ENCODE data around the gene OSBPL10. TPM values are rescaled to one million over a fixed set of nuclear protein-coding genes. Genes with fewer than 3 reads are reported as not detected.

Gene OSBPL10
- total RNA-seq, 2 donors from 2014 or later, result 23.8 to 33.6 TPM

DNA sequence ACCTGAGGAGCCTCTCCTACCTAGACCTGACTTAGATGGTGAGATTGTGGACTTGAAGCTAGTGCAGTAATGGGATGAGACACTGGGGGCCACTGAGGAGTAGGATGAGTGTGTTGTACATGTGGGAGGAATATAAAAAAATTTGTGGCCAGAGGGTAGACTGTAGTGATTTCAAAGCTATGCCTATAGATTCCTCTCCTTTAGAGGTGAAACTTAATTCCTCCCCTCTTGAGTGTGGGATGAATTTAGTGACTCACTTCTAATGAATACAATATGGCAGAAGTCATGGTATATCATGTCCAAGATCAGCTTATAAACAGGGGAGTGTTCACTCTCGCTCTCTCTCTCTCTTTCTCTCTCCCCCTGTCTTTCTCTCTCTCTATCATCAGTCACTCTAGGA, 7.2 kb upstream of the OSBPL10 start:
- no peak overlapping the region for H3K27ac ChIP-seq (ENCODE audit: low read depth, low read length)
- H3K27me3 ChIP-seq (ENCODE audit: control insufficient read depth, insufficient read depth, low read length, poor library complexity, severe bottlenecking), result no peaks in the 10 kb centered on the region
- peaks cover 12% of the 10 kb centered on the region for H3K9me3 Mint-ChIP-seq
- no peak overlapping the region for H3K27ac Mint-ChIP-seq
- H3K4me3 Mint-ChIP-seq, result no peak overlapping the region
- H3K36me3 ChIP-seq (ENCODE audit: control insufficient read depth, insufficient read depth, low read length), result no peaks in the 10 kb centered on the region
- H3K4me1 Mint-ChIP-seq, result no peaks in the 10 kb centered on the region
- DNase-seq, result no peak
- no peaks in the 10 kb centered on the region for H3K27me3 Mint-ChIP-seq (ENCODE audit: insufficient read depth)
- peaks cover 15% of the 10 kb centered on the region for H3K9me3 ChIP-seq (ENCODE audit: control insufficient read depth, low read length)
- no peak overlapping the region for H3K4me3 ChIP-seq (ENCODE audit: low read length)
- peaks cover 4% of the 10 kb centered on the region for H3K36me3 Mint-ChIP-seq (ENCODE audit: low read depth)
- H3K9ac ChIP-seq (ENCODE audit: extremely low read depth, low read length, poor library complexity, severe bottlenecking), result no peak overlapping the region
- TF ChIP-seq, protein P1, sequence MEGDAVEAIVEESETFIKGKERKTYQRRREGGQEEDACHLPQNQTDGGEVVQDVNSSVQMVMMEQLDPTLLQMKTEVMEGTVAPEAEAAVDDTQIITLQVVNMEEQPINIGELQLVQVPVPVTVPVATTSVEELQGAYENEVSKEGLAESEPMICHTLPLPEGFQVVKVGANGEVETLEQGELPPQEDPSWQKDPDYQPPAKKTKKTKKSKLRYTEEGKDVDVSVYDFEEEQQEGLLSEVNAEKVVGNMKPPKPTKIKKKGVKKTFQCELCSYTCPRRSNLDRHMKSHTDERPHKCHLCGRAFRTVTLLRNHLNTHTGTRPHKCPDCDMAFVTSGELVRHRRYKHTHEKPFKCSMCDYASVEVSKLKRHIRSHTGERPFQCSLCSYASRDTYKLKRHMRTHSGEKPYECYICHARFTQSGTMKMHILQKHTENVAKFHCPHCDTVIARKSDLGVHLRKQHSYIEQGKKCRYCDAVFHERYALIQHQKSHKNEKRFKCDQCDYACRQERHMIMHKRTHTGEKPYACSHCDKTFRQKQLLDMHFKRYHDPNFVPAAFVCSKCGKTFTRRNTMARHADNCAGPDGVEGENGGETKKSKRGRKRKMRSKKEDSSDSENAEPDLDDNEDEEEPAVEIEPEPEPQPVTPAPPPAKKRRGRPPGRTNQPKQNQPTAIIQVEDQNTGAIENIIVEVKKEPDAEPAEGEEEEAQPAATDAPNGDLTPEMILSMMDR (conservative IDR thresholded peaks at IDR 0.05), result no peak
- H3K4me1 ChIP-seq (ENCODE audit: control insufficient read depth, insufficient read depth, low read length), result no peaks in the 10 kb centered on the region
- WGBS, 2 experiments (ENCODE audit: insufficient coverage in 1 of 2, insufficient read length in 1 of 2), result 93% methylated on average over 1 of the region's 1 CpG; no CpG with 5 or more reads in 1 of the 2 experiments

DNA sequence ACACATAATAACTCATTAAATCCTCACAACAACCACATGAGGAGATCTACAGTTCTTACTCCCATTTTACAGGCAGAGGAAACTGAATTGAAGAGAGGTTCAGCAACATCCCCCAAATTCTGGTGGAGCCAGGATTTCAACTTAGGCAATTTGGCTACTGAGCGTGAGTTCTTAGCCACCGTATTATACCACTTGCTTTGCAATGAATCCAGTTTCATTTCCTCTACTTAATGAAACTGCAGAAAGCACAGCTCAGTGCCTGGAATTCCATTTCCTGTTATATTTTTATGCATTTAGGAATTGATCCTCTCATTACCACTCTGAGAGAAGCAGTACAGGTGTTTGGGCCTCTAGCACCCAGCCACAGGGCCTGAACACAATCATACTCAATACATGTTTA, 4.8 kb upstream of the OSBPL10 start:
- 98 to 100% methylated on average over 1 to 2 of the region's 2 CpGs for WGBS, 2 experiments (ENCODE audit: insufficient coverage in 1 of 2, insufficient read length in 1 of 2)
- Histone ChIP-seq H3K4me1 (ENCODE audit: control insufficient read depth, insufficient read depth, low read length) (peaks cover 2% of the 10 kb centered on the region), H3K9me3 (ENCODE audit: control insufficient read depth, low read length) (peaks cover 3% of the 10 kb centered on the region), H3K36me3 (ENCODE audit: control insufficient read depth, insufficient read depth, low read length) (no peaks in the 10 kb centered on the region), H3K9ac (ENCODE audit: extremely low read depth, low read length, poor library complexity, severe bottlenecking) (no peak overlapping the region), H3K4me3 (ENCODE audit: low read length) (no peak overlapping the region), H3K27me3 (ENCODE audit: control insufficient read depth, insufficient read depth, low read length, poor library complexity, severe bottlenecking) (peaks cover 11% of the 10 kb centered on the region), H3K27ac (ENCODE audit: low read depth, low read length) (no peak overlapping the region)
- Mint-ChIP-seq H3K36me3 (ENCODE audit: low read depth) (peaks cover 2% of the 10 kb centered on the region), H3K27ac (no peak overlapping the region), H3K4me3 (no peak overlapping the region), H3K9me3 (no peaks in the 10 kb centered on the region), H3K4me1 (peaks cover 9% of the 10 kb centered on the region), H3K27me3 (ENCODE audit: insufficient read depth) (peaks cover 13% of the 10 kb centered on the region)
- no peak for DNase-seq
- TF ChIP-seq, protein P1 (conservative IDR thresholded peaks at IDR 0.05), result no peak

DNA sequence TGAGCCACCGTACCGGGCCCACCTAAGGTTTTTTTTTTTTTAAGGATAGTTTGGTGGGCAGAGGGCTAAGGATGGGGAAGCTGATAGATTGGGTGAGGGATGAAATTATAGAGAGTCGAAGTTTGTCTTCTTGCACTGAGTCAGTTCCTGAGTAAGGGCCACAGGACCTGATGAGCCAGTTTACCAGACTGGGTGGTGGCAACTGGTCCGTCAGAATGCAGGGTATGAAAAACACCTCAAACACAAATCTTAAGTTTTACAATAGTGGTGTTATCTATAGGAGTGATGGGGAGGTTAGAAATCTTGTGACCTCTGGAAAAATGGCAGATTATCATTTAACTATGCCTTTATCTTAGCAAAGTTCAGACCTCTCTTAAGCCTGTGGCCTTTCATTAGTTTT, 3.3 kb upstream of the OSBPL10 start:
- Mint-ChIP-seq H3K9me3 (no peaks in the 10 kb centered on the region), H3K4me1 (peaks cover 11% of the 10 kb centered on the region), H3K27ac (no peak overlapping the region), H3K4me3 (no peak overlapping the region), H3K36me3 (ENCODE audit: low read depth) (peaks cover 2% of the 10 kb centered on the region), H3K27me3 (ENCODE audit: insufficient read depth) (peaks cover 16% of the 10 kb centered on the region)
- WGBS, 2 experiments (ENCODE audit: insufficient coverage in 1 of 2, insufficient read length in 1 of 2), result 69 to 92% methylated on average over 2 to 4 of the region's 4 CpGs
- Histone ChIP-seq H3K27me3 (ENCODE audit: control insufficient read depth, insufficient read depth, low read length, poor library complexity, severe bottlenecking) (peaks cover 14% of the 10 kb centered on the region), H3K4me3 (ENCODE audit: low read length) (no peak overlapping the region), H3K27ac (ENCODE audit: low read depth, low read length) (no peak overlapping the region), H3K9me3 (ENCODE audit: control insufficient read depth, low read length) (no peaks in the 10 kb centered on the region), H3K9ac (ENCODE audit: extremely low read depth, low read length, poor library complexity, severe bottlenecking) (no peak overlapping the region), H3K4me1 (ENCODE audit: control insufficient read depth, insufficient read depth, low read length) (peaks cover 2% of the 10 kb centered on the region), H3K36me3 (ENCODE audit: control insufficient read depth, insufficient read depth, low read length) (no peaks in the 10 kb centered on the region)
- TF ChIP-seq, protein P1 (conservative IDR thresholded peaks at IDR 0.05), result no peak
- DNase-seq, result no peak
